SK-N-DZ (cell line): ENCODE measurements around the gene BLZF1.
"Not testable (repeated sequence)": the region's sequence is repeated elsewhere in the genome, so short reads cannot be mapped to it uniquely, and the experiment has no call there.

Source experiments
- DNase-seq: peaks from one replicate; pipeline ENCODE4 v3.0.0-alpha.2; 2015; ENCODE audit warnings: low spot score

Gene BLZF1

GRCh38 chr1:169360415-169360814 is 7.6 kb upstream of the BLZF1 start:
- DNase-seq, result no peak

DNA sequence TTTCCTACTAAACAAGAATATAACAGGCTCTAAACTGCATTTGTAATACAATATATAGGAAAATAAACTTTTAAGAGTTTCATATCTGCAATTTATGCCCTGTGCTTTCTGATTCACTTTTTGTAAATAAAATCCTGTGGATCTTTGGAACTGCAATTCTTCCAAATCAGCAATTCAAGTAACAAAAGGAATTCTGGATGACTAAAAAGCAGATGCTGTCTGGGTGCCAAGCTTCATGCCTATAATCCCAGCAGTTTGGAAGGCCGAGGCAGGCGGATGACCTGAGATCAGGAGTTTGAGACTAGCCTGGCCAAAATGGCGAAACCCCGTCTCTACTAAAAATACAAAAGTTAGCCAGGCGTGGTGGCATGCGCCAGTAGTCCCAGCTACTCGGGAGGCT is 6.7 kb upstream of the BLZF1 start:
- DNase-seq, result no peak

DNA sequence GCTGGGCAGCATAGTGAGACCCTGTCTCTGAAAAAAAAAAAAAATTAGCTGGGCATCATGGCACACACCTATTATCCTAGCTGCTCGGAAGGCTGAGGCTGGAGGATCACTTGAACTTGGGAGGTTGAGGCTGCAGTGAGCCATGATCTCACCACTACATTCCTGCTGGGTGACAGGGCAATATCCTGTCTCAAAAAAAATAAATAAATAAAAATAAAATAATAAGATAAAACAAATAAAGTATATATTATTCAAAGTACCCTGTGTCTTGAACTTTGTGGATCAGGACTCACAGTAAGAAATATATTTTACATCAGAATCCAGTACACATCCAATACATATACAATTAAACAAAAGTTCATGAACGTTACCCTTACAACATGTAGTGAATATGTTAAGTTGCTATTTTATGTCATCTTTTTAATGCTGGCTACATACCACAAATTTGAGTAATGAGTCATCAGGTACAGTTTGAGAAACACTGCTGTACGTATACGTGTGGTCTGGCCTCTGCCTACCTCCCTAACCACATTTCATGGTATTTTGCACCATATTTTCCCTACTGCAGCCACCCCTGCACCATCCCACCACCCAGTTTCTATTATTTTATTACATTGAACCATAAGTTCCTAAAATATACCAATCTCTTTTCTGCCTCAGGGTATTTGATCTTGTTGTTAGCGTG is 4.8 kb upstream of the BLZF1 start:
- DNase-seq, result no peak

GRCh38 chr1:169364948-169365347 is 3.0 kb upstream of the BLZF1 start:
- DNase-seq, result no peak

DNA sequence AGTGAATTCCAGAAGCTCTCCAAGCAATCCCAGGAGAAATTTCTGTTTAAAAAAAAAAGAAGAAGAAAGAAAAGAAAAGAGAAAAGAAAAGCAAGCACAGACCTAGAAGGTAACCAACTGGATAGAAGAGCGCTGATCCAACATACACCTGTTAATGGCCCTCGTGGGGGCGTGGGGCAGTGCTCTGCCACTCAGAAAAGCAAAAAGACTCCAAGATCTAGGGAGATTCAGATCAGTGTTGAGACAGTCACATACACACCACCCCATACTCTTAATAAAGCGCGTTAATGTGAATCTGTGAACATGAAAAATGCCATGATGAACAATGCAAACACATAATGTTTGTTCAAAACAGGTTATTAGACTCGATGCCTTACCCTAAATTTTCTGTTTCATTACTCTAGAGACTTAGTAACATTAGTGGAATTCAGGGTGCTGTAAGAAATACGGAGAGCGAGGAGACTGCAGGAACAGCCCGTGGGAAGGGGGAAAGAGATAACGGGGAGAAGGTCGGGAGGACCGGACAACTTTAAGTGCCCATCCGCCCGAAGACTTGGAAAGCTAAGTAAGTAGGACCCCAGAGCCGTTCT is 804 bp upstream of the BLZF1 start:
- peak; percentile 3 for DNase-seq

GRCh38 chr1:169368406-169368769 is 393 bp downstream of the BLZF1 start:
- no peak for DNase-seq

GRCh38 chr1:169371404-169371803 is 3.4 kb downstream of the BLZF1 start:
- no peak for DNase-seq

DNA sequence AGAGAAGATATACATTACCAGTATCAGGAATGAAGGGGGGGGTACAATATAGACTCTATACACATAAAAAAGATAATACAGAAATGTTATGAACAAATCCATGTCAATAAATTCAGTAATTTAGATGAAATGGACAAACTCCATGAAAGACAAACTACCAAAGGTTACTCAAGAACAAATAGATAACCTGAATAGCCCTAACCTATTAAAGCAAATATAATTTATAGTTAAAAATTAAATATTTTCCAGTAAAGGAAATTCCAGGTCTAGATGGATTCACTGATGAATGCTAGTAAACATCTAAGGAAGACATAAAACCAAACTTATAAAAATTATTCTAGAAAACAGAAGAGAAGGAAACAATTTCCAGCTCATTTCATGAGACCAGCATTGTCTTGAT is 13.2 kb downstream of the BLZF1 start:
- no peak for DNase-seq

- DNase-seq, result no peak
These were observed 15.5 kb downstream of the BLZF1 start for GRCh38 chr1:169383449-169383848.

DNA sequence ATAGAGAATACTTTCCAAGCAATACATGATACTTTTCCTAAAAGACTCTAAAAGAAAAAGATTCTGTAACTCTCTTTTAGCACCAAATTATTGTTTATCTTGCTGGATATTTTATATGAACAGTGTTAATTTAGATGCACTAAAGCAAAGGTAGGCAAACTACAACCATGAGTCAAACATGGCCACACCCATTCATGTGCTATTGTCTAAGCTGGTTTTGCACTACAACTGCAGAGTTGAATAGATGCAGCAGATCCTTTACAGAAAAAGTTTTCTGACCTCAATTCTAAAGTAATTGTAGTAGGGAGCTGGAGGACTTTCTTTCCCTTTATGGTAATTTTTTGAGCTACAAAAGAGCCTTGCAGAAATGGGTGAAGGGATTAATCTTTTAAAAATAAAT is 19.4 kb downstream of the BLZF1 start:
- no peak for DNase-seq

GRCh38 chr1:169390303-169390702 is 22.3 kb downstream of the BLZF1 start:
- DNase-seq, result no peak

GRCh38 chr1:169392406-169392805 is 24.4 kb downstream of the BLZF1 start:
- no peak for DNase-seq

DNA sequence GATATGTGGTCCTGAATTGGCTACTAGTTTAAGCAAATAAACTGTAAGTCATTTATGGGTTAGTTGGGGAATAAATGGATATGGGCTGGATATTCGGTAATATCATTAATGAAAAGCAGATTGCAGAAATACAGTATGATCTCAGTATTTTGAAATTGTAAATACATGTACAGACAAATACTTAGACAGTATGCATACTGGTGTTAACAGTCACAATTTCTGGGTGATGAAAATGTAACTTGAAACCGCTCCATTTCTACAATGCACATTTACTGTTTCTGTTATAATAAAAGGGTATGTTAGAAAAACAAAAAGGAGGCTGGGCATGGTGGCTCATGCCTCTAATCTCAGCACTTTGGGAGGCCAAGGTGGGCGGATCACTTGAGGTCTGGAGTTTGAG is 28.0 kb downstream of the BLZF1 start:
- no peak for DNase-seq

DNA sequence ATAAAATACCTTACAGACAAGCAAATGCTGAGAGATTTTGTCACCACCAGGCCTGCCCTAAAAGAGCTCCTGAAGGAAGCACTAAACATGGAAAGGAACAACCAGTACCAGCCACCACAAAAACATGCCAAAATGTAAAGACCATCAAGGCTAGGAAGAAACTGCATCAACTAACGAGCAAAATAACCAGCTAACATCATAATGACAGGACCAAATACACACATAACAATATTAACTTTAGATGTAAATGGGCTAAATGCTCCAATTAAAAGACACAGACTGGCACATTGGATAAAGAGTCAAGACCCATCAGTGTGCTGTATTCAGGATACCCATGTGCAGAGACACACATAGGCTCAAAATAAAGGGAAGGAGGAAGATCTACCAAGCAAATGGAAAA is 34.6 kb downstream of the BLZF1 start:
- not testable (repeated sequence) for DNase-seq

GRCh38 chr1:169408340-169408739 is 40.3 kb downstream of the BLZF1 start:
- not testable (repeated sequence) for DNase-seq

DNA sequence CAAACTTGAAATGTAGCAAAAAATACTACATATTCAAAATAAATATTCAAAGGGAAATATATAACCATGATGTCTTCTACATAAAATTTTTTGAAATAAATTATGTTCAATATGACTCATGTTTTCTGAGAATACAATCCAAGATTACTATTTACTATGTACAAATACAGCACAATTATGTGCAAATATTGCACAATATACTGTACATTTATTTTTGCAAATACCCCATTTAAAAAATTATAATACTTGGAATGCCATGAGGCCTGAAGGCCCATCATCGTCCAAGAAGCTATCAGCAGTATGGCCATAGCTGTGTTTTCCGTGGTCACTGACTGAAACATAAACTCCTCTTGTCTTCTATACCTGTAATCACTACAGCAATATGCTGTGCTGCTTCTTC is 47.0 kb downstream of the BLZF1 start:
- DNase-seq, result no peak

- DNase-seq, result no peak
These were observed 53.3 kb downstream of the BLZF1 start for GRCh38 chr1:169421309-169421708.

DNA sequence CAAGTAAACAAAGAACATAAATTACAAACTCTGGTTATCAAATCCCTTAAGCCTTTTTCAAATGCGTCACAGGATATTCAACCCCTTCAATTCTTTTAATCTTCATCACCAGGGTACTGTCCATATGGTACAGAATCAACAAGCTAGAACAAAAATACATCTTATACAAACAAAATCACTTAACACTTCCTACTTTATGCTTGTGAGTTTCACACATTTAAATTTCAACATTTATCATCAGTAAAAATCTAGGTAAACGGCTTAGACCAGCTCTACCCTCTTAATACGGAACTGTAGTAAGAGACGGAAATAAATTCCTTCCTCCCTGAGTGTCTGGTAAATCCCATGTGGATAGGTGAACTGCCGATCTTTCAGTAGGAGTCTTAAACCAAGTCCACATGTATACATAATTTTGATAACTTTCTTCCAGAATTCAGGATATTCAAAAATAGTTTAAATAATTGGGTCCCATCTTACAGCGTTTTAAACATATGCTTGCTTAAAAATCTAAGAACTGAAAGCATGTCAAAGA is 58.2 kb downstream of the BLZF1 start:
- DNase-seq, result peak; percentile 6

GRCh38 chr1:169427081-169427641 is 59.2 kb downstream of the BLZF1 start, which contains the start of gene CCDC181:
Gene CCDC181, minus strand, starts transcription at chr1:169427474. Its CDS starts 2,547 bp downstream, at chr1:169424927.
- peak; percentile 95 for DNase-seq
